T-helper 1 cell treated with Interleukin-12 subunit alpha and Interleukin-12 subunit beta and Interleukin-4 antibody, amounts not matched to agents 30 μg/mL and 1 μg/mL, for 36 hours (primary cell): ENCODE measurements around the gene R3HDM1.
A peak's percentile ranks its signal among the peaks of the same experiment; 100 is the strongest.

ENCODE experiments used
- H3K27ac Mint-ChIP-seq: one replicate; pipeline ENCODE4 v1.8.0; 2021; ENCODE audit warnings: mild to moderate bottlenecking, mixed read lengths
- H3K27me3 Mint-ChIP-seq: one replicate; pipeline ENCODE4 v1.8.0; 2021; ENCODE audit warnings: low read depth, mixed read lengths
- H3K36me3 Mint-ChIP-seq: one replicate; pipeline ENCODE4 v1.8.0; 2021; ENCODE audit warnings: low read depth, mixed read lengths
- H3K4me1 Mint-ChIP-seq: one replicate; pipeline ENCODE4 v1.8.0; 2021; ENCODE audit warnings: low read depth, mixed read lengths
- H3K4me3 Mint-ChIP-seq: one replicate; pipeline ENCODE4 v1.8.0; 2021; ENCODE audit warnings: mild to moderate bottlenecking, moderate library complexity, mixed read lengths
- H3K9me3 Mint-ChIP-seq: one replicate; pipeline ENCODE4 v1.8.0; 2021; ENCODE audit warnings: mixed read lengths

R3HDM1 gene

DNA sequence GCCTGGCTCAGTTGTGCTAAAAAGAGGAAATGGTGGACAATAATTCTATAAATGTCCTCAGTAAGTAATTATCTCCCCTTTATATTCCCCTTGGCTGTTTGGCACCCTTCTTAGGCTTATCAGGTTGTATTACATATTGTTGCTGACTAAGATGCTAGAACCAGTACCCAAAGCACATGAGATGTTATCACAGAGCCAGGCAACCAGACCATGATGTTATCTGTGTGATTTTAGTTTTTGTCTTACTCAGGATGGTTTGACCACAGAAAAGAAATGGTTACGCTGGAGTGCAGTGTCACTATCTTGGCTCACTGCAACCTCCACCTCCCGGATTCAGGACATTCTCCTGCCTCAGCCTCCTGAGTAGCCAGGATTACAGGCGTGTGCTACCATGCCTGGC lies 15.2 kb downstream of the R3HDM1 start:
- H3K27ac Mint-ChIP-seq: no peak overlapping the region
- no peak overlapping the region for H3K4me3 Mint-ChIP-seq
- H3K36me3 Mint-ChIP-seq: peaks cover under 1% of the 10 kb centered on the region
- no peaks in the 10 kb centered on the region for H3K9me3 Mint-ChIP-seq
- peaks cover 12% of the 10 kb centered on the region for H3K4me1 Mint-ChIP-seq
- no peaks in the 10 kb centered on the region for H3K27me3 Mint-ChIP-seq

DNA sequence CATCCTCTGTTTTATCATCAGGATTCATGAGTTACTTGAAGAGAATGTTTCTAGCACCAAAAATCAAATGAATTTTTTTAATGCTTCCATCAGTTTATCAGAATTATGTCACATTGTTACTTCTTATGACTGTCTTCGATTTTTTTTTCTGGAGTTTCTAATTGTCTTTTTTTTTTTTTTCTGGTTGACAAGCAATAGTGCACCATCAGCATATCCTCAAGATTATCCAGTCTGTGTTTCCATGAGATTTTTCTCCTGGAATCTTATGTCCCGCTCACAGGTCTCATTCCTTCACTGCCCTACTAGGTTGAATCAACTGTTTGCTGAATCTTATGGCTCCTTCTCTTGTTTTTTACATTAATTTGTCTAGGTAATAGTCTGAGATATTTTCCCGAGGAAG lies 16.0 kb downstream of the R3HDM1 start:
- Mint-ChIP-seq H3K4me1 (peaks cover 12% of the 10 kb centered on the region), H3K4me3 (no peak overlapping the region), H3K27ac (no peak overlapping the region), H3K27me3 (no peaks in the 10 kb centered on the region), H3K36me3 (peaks cover 2% of the 10 kb centered on the region), H3K9me3 (no peaks in the 10 kb centered on the region)

GRCh38 chr2:135551356-135551755 lies 20.1 kb downstream of the R3HDM1 start:
- Mint-ChIP-seq H3K27me3 (no peaks in the 10 kb centered on the region), H3K36me3 (peaks cover 10% of the 10 kb centered on the region), H3K4me1 (peaks cover 6% of the 10 kb centered on the region), H3K4me3 (no peak overlapping the region), H3K27ac (no peak overlapping the region), H3K9me3 (peaks cover 2% of the 10 kb centered on the region)

- H3K27ac Mint-ChIP-seq: no peak overlapping the region
- peaks cover 13% of the 10 kb centered on the region for H3K36me3 Mint-ChIP-seq
- peaks cover 2% of the 10 kb centered on the region for H3K9me3 Mint-ChIP-seq
- H3K27me3 Mint-ChIP-seq: no peaks in the 10 kb centered on the region
- H3K4me1 Mint-ChIP-seq: no peaks in the 10 kb centered on the region
- no peak overlapping the region for H3K4me3 Mint-ChIP-seq
Observed at GRCh38 chr2:135552887-135553286, 21.6 kb downstream of the R3HDM1 start.

- peaks cover 2% of the 10 kb centered on the region for H3K9me3 Mint-ChIP-seq
- no peak overlapping the region for H3K4me3 Mint-ChIP-seq
- no peak overlapping the region for H3K27ac Mint-ChIP-seq
- no peaks in the 10 kb centered on the region for H3K4me1 Mint-ChIP-seq
- peaks cover 13% of the 10 kb centered on the region for H3K36me3 Mint-ChIP-seq
- H3K27me3 Mint-ChIP-seq: no peaks in the 10 kb centered on the region
Observed at GRCh38 chr2:135555311-135555710, 24.0 kb downstream of the R3HDM1 start.

- H3K27me3 Mint-ChIP-seq: no peaks in the 10 kb centered on the region
- no peak overlapping the region for H3K4me3 Mint-ChIP-seq
- H3K27ac Mint-ChIP-seq: no peak overlapping the region
Observed at GRCh38 chr2:135557530-135557929, 26.2 kb downstream of the R3HDM1 start.

DNA sequence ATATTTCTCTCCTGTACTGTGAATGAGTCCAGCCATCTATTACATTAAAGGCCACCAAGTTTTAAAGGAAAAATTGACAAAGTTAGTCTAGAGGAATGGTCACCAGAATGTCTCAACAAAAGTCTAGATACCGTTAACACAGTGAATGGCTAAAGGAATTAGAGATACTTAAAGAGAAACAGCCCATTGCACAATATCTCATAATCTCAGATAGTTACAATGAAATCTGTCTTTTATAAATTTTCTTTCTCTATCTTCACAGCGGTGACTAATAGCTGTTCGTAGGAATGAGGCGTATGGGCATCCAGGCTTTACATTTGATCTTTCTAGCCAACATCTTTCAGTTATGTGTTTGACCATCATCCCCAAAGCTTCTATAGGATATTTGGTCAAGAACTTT lies 30.6 kb downstream of the R3HDM1 start:
- Mint-ChIP-seq H3K9me3 (no peaks in the 10 kb centered on the region), H3K27me3 (no peaks in the 10 kb centered on the region), H3K27ac (no peak overlapping the region), H3K36me3 (peaks cover 10% of the 10 kb centered on the region), H3K4me3 (no peak overlapping the region), H3K4me1 (peaks cover 5% of the 10 kb centered on the region)

More at GRCh38 chr2:135557530-135557929, 26.2 kb downstream of the R3HDM1 start:
- Mint-ChIP-seq H3K4me1 (no peaks in the 10 kb centered on the region), H3K9me3 (peaks cover 2% of the 10 kb centered on the region), H3K36me3 (peaks cover 11% of the 10 kb centered on the region)

DNA sequence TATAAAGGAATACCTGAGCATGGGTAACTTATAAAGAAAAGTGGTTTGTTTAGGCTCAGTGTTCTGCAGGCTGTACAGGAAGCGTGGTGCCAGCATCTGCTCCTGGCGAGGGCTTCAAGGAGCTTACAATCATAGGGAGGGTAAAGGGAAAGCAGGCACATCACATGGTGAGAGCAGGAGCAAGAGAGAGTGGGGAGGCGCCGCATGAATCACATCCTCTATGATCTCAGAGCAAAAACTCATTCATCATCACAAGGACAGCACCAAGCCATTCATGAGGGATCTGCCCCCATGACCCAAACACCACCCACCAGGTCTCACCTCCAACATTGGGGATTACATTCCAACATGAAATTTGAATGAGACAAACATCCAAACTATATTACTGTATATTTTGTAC lies 32.5 kb downstream of the R3HDM1 start:
- Mint-ChIP-seq H3K4me1 (peaks cover 5% of the 10 kb centered on the region), H3K9me3 (no peaks in the 10 kb centered on the region), H3K36me3 (peaks cover 7% of the 10 kb centered on the region), H3K27ac (peak overlapping the region; percentile 15), H3K27me3 (no peaks in the 10 kb centered on the region), H3K4me3 (no peak overlapping the region)

DNA sequence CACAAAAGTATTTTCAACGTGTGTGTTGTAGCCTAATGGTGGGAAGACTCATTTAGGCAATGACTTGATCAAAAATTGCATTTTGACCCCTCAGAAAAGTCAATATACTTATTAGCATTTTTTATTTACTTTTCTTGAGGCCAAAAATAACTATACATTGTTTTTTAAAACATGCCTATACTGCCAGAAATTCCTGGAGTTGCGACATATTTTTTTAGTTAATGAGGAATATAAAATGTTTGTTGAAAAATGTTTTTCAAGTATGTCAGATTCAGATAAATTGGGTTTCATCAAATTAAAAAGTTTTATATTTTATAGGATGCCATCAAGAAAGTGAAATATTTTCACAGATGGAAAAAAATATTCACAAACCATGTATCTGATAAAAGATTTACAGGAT lies 39.6 kb downstream of the R3HDM1 start:
- Mint-ChIP-seq H3K27me3 (no peaks in the 10 kb centered on the region), H3K36me3 (peaks cover 10% of the 10 kb centered on the region)

GRCh38 chr2:135573620-135574019 lies 42.3 kb downstream of the R3HDM1 start:
- Mint-ChIP-seq H3K27ac (no peak overlapping the region), H3K4me1 (peaks cover 2% of the 10 kb centered on the region), H3K9me3 (no peaks in the 10 kb centered on the region), H3K4me3 (no peak overlapping the region), H3K36me3 (peaks cover 8% of the 10 kb centered on the region), H3K27me3 (no peaks in the 10 kb centered on the region)

More for the DNA sequence above, 39.6 kb downstream of the R3HDM1 start:
- Mint-ChIP-seq H3K9me3 (no peaks in the 10 kb centered on the region), H3K4me3 (no peak overlapping the region), H3K27ac (no peak overlapping the region), H3K4me1 (peaks cover 2% of the 10 kb centered on the region)

GRCh38 chr2:135581282-135581681 lies 50.0 kb downstream of the R3HDM1 start:
- Mint-ChIP-seq H3K36me3 (no peaks in the 10 kb centered on the region), H3K27ac (no peak overlapping the region), H3K4me1 (peaks cover 3% of the 10 kb centered on the region), H3K27me3 (no peaks in the 10 kb centered on the region), H3K9me3 (no peaks in the 10 kb centered on the region), H3K4me3 (no peak overlapping the region)

- Mint-ChIP-seq H3K27ac (no peak overlapping the region), H3K4me3 (no peak overlapping the region), H3K27me3 (no peaks in the 10 kb centered on the region)
Observed at GRCh38 chr2:135582383-135582782, 51.1 kb downstream of the R3HDM1 start.

DNA sequence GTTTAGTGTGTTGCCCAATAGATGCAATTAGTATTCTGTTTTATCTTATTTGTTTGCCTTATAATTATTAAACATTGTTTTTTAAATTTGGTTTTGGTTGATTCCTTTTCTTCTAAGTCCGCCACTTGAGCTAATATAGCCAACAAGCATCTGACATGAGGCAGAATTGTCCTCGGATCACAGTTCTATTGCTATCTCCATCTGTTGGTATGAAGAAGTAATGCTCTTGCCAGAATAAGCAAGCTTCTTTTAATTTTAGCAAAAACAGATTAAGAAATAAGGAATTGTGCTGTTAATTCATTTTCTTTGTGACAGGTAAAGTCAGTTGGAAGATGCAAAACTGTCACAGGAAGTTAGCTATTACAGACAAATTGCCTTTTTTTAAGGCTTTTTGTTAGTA lies 54.3 kb downstream of the R3HDM1 start:
- H3K27me3 Mint-ChIP-seq: no peaks in the 10 kb centered on the region
- H3K4me3 Mint-ChIP-seq: no peak overlapping the region
- H3K36me3 Mint-ChIP-seq: no peaks in the 10 kb centered on the region
- peaks cover 10% of the 10 kb centered on the region for H3K4me1 Mint-ChIP-seq
- no peak overlapping the region for H3K27ac Mint-ChIP-seq
- H3K9me3 Mint-ChIP-seq: no peaks in the 10 kb centered on the region

More at GRCh38 chr2:135582383-135582782, 51.1 kb downstream of the R3HDM1 start:
- Mint-ChIP-seq H3K9me3 (no peaks in the 10 kb centered on the region), H3K4me1 (peaks cover 3% of the 10 kb centered on the region), H3K36me3 (no peaks in the 10 kb centered on the region)

DNA sequence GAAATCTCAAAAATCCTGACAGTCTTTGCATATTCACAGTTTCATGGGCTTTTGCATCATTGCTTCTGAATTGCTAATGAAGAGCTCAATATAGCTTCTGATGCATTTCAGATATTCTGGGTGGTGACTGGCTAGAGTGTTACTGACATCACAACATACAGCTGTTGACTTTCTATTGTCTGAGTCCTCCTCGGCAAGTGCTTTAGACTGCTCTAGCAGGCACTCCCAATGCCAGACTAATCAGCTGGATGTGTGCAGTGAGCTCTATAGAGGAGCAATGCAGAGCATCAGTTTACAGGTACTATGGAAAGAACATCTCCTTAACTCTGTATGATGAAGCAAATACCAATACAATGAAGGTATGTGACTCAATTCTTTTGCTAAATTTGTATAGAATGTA lies 54.9 kb downstream of the R3HDM1 start:
- no peak overlapping the region for H3K27ac Mint-ChIP-seq
- H3K36me3 Mint-ChIP-seq: no peaks in the 10 kb centered on the region
- H3K4me3 Mint-ChIP-seq: no peak overlapping the region
- H3K4me1 Mint-ChIP-seq: peaks cover 10% of the 10 kb centered on the region
- H3K27me3 Mint-ChIP-seq: no peaks in the 10 kb centered on the region
- H3K9me3 Mint-ChIP-seq: peaks cover 3% of the 10 kb centered on the region

DNA sequence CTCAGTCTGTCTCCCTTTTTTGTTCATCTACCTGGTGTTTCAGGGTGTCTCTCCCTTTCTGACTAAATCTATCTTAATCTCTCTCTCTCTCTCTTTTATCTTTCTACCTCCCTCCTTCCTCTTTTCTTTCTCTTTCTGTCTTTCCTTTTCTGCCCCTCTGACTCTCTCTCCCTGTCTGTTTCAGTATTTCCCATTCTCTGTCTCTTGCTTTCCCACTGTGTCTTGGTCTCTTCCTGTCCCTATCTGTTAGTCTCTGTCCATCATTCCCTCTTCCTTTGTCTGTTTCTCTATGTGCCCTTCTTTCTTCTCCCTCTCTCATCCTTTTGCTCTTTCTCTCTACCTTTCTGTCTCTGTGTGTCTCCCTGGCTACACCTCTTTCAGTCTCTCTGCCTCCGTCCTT lies 56.7 kb downstream of the R3HDM1 start:
- Mint-ChIP-seq H3K4me1 (peaks cover 10% of the 10 kb centered on the region), H3K4me3 (no peak overlapping the region), H3K36me3 (peaks cover 7% of the 10 kb centered on the region), H3K9me3 (peaks cover 14% of the 10 kb centered on the region), H3K27me3 (no peaks in the 10 kb centered on the region), H3K27ac (no peak overlapping the region)

GRCh38 chr2:135590619-135591260 lies 59.5 kb downstream of the R3HDM1 start:
- Mint-ChIP-seq H3K4me1 (peaks cover 10% of the 10 kb centered on the region), H3K27ac (no peak overlapping the region), H3K9me3 (peaks cover 14% of the 10 kb centered on the region), H3K4me3 (no peak overlapping the region), H3K36me3 (peaks cover 11% of the 10 kb centered on the region), H3K27me3 (no peaks in the 10 kb centered on the region)
